Neural progenitor cell (in vitro differentiated cells): ENCODE results near the gene ZNF280B. TPM values are rescaled to one million over a fixed set of nuclear protein-coding genes. Genes with fewer than 3 reads are reported as not detected.

Experiments used
- DNase-seq: peaks from one replicate; pipeline ENCODE4 v3.0.0-alpha.2; 2016; ENCODE audit warnings: low spot score
- H2AFZ ChIP-seq: fragments of 200-600 bp; sonication (generic); replicated peaks from 2 replicates; pipeline ENCODE4 v1.6.1; 2016; ENCODE audit warnings: antibody characterized with exemption
- H3F3A ChIP-seq: fragments of 200-600 bp; sonication (generic); 2 replicates; pipeline ENCODE4 v1.6.1; 2016; ENCODE audit warnings: antibody characterized with exemption, low read depth
- H3K27ac ChIP-seq: fragments of 200-600 bp; sonication (generic); 2 replicates; pipeline ENCODE4 v1.5.1; 2016; ENCODE audit warnings: mild to moderate bottlenecking
- H3K27me3 ChIP-seq: fragments of 200-600 bp; sonication (generic); 2 replicates; pipeline ENCODE4 v1.6.1; 2016; ENCODE audit warnings: mild to moderate bottlenecking, moderate library complexity
- H3K36me3 ChIP-seq: fragments of 200-600 bp; sonication (generic); 2 replicates; pipeline ENCODE4 v1.5.1; 2016
- H3K4me1 ChIP-seq: fragments of 200-600 bp; sonication (generic); 2 replicates; pipeline ENCODE4 v1.6.1; 2016; ENCODE audit warnings: mixed run types
- H3K4me2 ChIP-seq: fragments of 200-600 bp; sonication (generic); 2 replicates; pipeline ENCODE4 v1.6.1; 2016
- H3K4me3 ChIP-seq: fragments of 200-600 bp; sonication (generic); 2 replicates; pipeline ENCODE4 v1.5.1; 2016
- H3K79me2 ChIP-seq: fragments of 200-600 bp; sonication (generic); 2 replicates; pipeline ENCODE4 v1.6.1; 2016; ENCODE audit warnings: low read depth
- H3K9ac ChIP-seq: fragments of 200-600 bp; sonication (generic); 2 replicates; pipeline ENCODE4 v1.6.1; 2016
- H3K9me3 ChIP-seq: fragments of 200-600 bp; sonication (generic); 2 replicates; pipeline ENCODE4 v1.5.1; 2016; ENCODE audit warnings: low read depth
- H4K20me1 ChIP-seq: fragments of 200-600 bp; sonication (generic); 2 replicates; pipeline ENCODE4 v1.6.1; 2016; ENCODE audit warnings: low read depth
- H3K27ac Mint-ChIP-seq: 3 replicates; pipeline ENCODE4 v1.8.0; 2021; ENCODE audit warnings: mixed read lengths
- H3K27me3 Mint-ChIP-seq: 2 replicates; pipeline ENCODE4 v1.8.0; 2022; ENCODE audit warnings: low read depth, mild to moderate bottlenecking, inconsistent platforms, moderate library complexity, mixed read lengths; ENCODE audit not compliant: insufficient read depth
- H3K36me3 Mint-ChIP-seq: 3 replicates; pipeline ENCODE4 v1.8.0; 2021; ENCODE audit warnings: mixed read lengths
- H3K4me1 Mint-ChIP-seq: 3 replicates; pipeline ENCODE4 v1.8.0; 2021; ENCODE audit warnings: mixed read lengths
- H3K4me3 Mint-ChIP-seq: 3 replicates; pipeline ENCODE4 v1.8.0; 2021; ENCODE audit warnings: mild to moderate bottlenecking, moderate library complexity, mixed read lengths
- H3K9me3 Mint-ChIP-seq: 3 replicates; pipeline ENCODE4 v1.8.0; 2020; ENCODE audit warnings: mixed read lengths
- EZH2 ChIP-seq: fragments of 200-600 bp; sonication (generic); IDR thresholded peaks from 2 replicates; pipeline ENCODE4 v1.6.1; 2017; ENCODE audit warnings: antibody characterized with exemption, mild to moderate bottlenecking, moderate library complexity
- EZH2phosphoT487 ChIP-seq: fragments of 200-600 bp; sonication (generic); IDR thresholded peaks from 2 replicates; pipeline ENCODE4 v1.6.1; 2017; ENCODE audit warnings: antibody characterized with exemption
- total RNA-seq: library from RNA; depleted of rRNA; stranded (reverse); fragments of >200 nt; gene quantifications from 2 replicates; pipeline ENCODE4 v1.2.3, GENCODE V29; 2015; ENCODE audit warnings: low replicate concordance
- TF ChIP-seq, protein P1 (sequence below): fragments of 200-600 bp; sonication (generic); IDR thresholded peaks from 2 replicates; pipeline ENCODE4 v1.5.1; 2017; ENCODE audit warnings: antibody characterized with exemption, mild to moderate bottlenecking

ZNF280B gene
- total RNA-seq, 1 donor from 2014 or later = 14.2 TPM

DNA sequence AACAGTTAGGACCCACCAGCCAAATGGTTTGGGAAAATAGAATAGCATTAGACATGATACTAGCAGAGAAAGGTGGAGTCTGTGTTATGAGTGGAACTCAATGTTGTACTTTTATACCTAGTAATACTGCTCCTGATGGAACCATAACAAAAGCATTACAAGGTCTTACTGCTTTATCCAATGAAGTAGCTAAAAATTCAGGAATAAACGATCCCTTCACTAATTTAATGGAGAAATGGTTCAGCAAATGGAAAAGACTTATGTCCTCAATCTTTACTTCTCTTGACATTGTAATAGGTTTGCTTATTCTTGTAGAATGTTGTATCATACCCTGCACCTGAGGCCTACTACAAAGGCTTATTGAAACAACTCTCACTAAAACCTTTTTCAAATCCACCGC is 50.2 kb downstream of the ZNF280B start:
- Histone ChIP-seq H3K4me3 (no peak overlapping the region), H3K27me3 (peaks cover 97% of the 10 kb centered on the region), H3K27ac (no peak overlapping the region), H3K9me3 (no peaks in the 10 kb centered on the region), H3K4me1 (no peaks in the 10 kb centered on the region), H4K20me1 (peaks cover 1% of the 10 kb centered on the region), H3K4me2 (no peak overlapping the region), H3K36me3 (no peaks in the 10 kb centered on the region), H3K79me2 (no peaks in the 10 kb centered on the region), H2AFZ (no peak overlapping the region), H3K9ac (no peak overlapping the region), H3F3A (no peaks in the 10 kb centered on the region)
- Mint-ChIP-seq H3K36me3 (no peaks in the 10 kb centered on the region), H3K9me3 (peaks cover 41% of the 10 kb centered on the region), H3K4me1 (no peaks in the 10 kb centered on the region), H3K4me3 (no peak overlapping the region), H3K27ac (no peak overlapping the region), H3K27me3 (peaks cover 8% of the 10 kb centered on the region)
- TF ChIP-seq, protein P1, sequence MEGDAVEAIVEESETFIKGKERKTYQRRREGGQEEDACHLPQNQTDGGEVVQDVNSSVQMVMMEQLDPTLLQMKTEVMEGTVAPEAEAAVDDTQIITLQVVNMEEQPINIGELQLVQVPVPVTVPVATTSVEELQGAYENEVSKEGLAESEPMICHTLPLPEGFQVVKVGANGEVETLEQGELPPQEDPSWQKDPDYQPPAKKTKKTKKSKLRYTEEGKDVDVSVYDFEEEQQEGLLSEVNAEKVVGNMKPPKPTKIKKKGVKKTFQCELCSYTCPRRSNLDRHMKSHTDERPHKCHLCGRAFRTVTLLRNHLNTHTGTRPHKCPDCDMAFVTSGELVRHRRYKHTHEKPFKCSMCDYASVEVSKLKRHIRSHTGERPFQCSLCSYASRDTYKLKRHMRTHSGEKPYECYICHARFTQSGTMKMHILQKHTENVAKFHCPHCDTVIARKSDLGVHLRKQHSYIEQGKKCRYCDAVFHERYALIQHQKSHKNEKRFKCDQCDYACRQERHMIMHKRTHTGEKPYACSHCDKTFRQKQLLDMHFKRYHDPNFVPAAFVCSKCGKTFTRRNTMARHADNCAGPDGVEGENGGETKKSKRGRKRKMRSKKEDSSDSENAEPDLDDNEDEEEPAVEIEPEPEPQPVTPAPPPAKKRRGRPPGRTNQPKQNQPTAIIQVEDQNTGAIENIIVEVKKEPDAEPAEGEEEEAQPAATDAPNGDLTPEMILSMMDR = no peak
- TF ChIP-seq EZH2 (no peak), EZH2phosphoT487 (no peak)
- no peak for DNase-seq

DNA sequence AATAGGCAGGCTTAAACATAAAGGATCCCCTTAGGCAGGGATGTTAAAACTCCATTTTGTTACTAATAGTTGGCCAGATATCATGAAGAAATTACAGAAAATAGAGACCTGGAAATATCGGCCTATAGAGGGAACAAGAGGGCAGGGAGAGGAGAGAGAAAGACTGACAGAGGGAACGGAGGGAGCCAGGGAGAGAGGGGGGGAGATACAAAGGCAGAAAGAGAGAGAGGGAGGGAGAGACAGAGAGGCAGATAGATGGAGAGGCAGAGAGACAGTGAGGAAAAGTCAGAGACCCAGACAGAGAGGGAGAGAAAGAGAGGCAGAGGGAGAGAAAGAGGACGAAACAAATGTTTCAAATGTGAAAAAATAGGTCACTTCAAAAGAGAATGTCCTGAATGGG is 53.5 kb downstream of the ZNF280B start:
- Histone ChIP-seq H3K4me1 (no peaks in the 10 kb centered on the region), H3K27me3 (peaks cover 100% of the 10 kb centered on the region), H3K9me3 (no peaks in the 10 kb centered on the region), H4K20me1 (no peaks in the 10 kb centered on the region), H3K36me3 (no peaks in the 10 kb centered on the region), H3K9ac (no peak overlapping the region), H2AFZ (no peak overlapping the region), H3K27ac (no peak overlapping the region), H3F3A (no peaks in the 10 kb centered on the region), H3K4me3 (no peak overlapping the region), H3K79me2 (no peaks in the 10 kb centered on the region), H3K4me2 (no peak overlapping the region)
- Mint-ChIP-seq H3K27me3 (peaks cover 7% of the 10 kb centered on the region), H3K36me3 (no peaks in the 10 kb centered on the region), H3K4me1 (no peaks in the 10 kb centered on the region), H3K27ac (no peak overlapping the region), H3K4me3 (no peak overlapping the region), H3K9me3 (peaks cover 44% of the 10 kb centered on the region)
- TF ChIP-seq EZH2phosphoT487 (no peak), EZH2 (no peak)
- TF ChIP-seq, protein P1 = no peak
- DNase-seq = no peak

DNA sequence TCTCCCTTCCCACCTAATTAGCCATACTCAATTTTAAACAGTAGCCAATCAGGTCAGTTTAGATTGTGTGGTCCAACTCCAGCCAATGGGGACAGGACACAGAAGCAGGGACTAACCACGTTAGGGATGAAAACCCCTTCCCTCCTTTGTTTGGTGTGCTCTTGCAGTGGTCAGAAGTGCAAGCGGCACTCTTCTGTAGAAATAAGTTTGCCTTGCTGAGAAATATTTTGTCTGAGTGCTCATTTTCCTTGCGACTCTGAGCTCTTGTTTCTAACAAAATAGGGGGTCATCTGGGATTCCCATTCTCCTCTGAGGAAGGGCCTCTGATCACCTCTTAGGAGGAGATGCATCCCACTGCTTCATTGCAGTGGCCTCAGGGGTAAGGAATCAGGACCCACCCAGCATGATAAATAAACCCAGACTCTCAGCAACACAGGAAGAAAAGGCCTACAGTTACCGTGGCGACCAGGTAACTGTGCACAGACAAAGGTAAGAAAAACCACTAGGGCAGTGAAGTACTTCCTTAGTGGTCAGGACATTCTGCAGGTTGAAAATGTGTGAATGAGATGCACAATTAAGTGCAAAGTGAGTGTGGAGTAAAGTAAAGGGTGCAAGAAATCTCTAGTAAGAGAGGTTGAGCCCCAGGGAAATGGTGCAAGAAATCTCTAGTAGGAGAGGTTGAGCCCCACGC is 55.4 kb downstream of the ZNF280B start:
- no peak for DNase-seq
- TF ChIP-seq, protein P1 = no peak
- TF ChIP-seq EZH2phosphoT487 (no peak), EZH2 (no peak)
- Histone ChIP-seq H3K9me3 (no peaks in the 10 kb centered on the region), H3K36me3 (no peaks in the 10 kb centered on the region), H3K27me3 (peaks cover 100% of the 10 kb centered on the region), H3K27ac (no peak overlapping the region), H3F3A (no peaks in the 10 kb centered on the region), H3K4me3 (no peak overlapping the region), H3K79me2 (no peaks in the 10 kb centered on the region), H3K9ac (no peak overlapping the region), H2AFZ (no peak overlapping the region), H3K4me1 (no peaks in the 10 kb centered on the region), H4K20me1 (no peaks in the 10 kb centered on the region), H3K4me2 (no peak overlapping the region)
- Mint-ChIP-seq H3K27ac (peak overlapping the region; percentile 6), H3K36me3 (no peaks in the 10 kb centered on the region), H3K4me3 (no peak overlapping the region), H3K27me3 (peaks cover 9% of the 10 kb centered on the region), H3K4me1 (no peaks in the 10 kb centered on the region), H3K9me3 (peaks cover 27% of the 10 kb centered on the region)
